T47D (cell line): ENCODE measurements around the gene ZNF750.

Experiments
- DNase-seq, 2 experiments: peaks; one replicate each; pipeline versions ENCODE4 v3.0.0 to v3.0.0-alpha.2; 2011 to 2012; ENCODE audit warnings: low read depth in 1 of 2, low spot score in 1 of 2
- JUND ChIP-seq: IDR thresholded peaks from 2 replicates; pipeline ENCODE4 v1.6.1; 2012; ENCODE audit warnings: low read depth
- in situ Hi-C: cut with HindIII; loops from 2 replicates; pipeline ENCODE4 v1.10.0; 2016; ENCODE audit warnings: low sequenced_read_pairs, low pct_unique_long_range_greater_than_20kb

The ZNF750 gene

GRCh38 chr17:82816358-82816757 is 23.5 kb downstream of the ZNF750 start:
- in situ Hi-C loops, result no loop called here
- DNase-seq, result no peak
- no peak for TF ChIP-seq JUND

DNA sequence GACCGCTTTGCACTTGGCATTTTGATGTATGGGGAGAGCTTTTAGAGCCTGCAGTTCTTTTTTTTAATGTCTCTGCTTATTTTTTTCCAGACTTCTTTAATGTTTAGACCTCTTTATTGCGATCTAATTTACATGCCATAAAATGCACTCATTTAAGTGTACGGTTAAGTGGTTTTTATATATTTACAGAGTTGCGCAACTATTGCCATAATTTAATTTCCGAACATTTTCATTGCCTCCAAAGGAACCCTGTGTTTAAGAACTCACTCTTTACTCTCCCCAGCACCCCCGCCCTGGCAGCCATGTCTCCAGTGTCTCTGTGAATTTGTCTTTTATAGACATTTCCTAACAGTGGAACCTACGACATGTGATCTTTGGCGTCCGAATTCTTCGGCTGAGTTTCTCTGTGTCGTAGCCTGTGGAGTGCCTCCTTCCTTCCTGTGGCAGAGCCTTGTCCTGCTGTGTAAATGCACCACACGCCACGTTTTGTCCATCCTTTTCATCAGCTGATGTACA is 24.0 kb downstream of the ZNF750 start:
- no peak for TF ChIP-seq JUND
- in situ Hi-C loops, result no loop called here
- no peak for DNase-seq

GRCh38 chr17:82815354-82815753 is 24.5 kb downstream of the ZNF750 start:
- TF ChIP-seq JUND, result no peak
- in situ Hi-C loops, result no loop called here
- DNase-seq, result no peak

GRCh38 chr17:82814834-82815233 is 25.0 kb downstream of the ZNF750 start:
- no peak for DNase-seq
- in situ Hi-C loops, result no loop called here

GRCh38 chr17:82813299-82814051 is 26.3 kb downstream of the ZNF750 start:
- DNase-seq, result no peak
- no peak for TF ChIP-seq JUND
- in situ Hi-C loops, result no loop called here

More at GRCh38 chr17:82814834-82815233, 25.0 kb downstream of the ZNF750 start:
- no peak for TF ChIP-seq JUND

- DNase-seq, result no peak
- in situ Hi-C loops, result no loop called here
- no peak for TF ChIP-seq JUND
Measured at GRCh38 chr17:82812601-82813000, 27.2 kb downstream of the ZNF750 start.

DNA sequence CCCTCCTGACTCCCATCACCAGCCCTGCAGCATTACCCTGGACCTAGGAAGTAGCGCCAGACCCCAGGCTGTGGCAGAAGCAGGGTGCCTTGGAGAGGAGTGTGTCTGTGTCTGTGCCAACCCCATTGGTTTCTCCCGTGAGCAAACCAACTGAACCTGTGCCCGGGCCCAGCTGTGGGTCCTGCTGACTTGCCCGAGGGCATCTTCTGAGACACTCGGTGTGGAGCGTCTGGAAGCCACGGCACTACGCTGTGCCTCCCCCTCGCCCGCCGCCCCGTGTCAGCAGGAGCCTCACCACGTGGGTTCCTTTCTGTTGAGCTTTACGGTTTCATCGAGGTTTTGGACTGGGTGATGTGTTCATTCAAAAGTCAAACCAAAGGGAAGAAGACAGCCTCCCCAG is 27.8 kb downstream of the ZNF750 start:
- no peak for TF ChIP-seq JUND
- DNase-seq, result no peak
- in situ Hi-C loops, result no loop called here

DNA sequence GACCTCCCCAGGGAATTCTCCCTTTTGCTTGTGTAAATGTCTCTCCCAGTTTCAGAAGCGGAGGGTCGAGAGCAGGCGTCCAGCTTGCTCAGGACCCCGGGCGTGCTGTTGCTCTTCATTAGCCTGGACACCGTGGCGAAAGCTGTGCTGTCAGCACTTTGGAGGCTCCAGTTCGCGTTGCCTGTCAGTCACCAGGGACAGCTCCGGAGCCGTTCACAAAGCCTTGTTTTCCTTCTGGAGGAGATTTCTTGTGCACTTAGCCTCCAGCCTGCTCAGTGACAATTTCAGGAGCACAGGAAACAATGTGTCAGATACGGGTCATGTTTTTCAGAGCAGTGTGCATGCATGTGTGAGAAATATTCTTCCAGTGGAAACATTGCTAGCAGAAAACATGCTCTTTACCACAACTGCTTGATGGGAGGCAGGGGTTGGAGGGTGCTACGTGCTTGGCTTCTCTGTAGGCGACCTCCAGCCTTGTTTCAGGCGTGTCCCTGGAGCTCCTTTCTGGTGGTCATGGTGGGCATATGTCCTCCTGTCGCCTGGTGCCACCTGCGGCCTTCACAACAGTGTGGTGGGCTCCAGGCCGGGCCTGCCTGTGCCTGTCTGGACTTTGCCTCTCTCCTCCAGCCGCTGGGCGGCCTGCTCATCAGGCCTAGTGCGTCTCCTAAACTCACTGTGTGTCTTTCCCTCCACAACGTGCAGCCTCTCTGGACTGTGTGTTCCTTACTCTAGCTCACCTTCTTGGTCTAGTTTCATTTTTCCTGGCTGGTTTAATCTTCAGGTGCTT is 29.0 kb downstream of the ZNF750 start:
- in situ Hi-C loops, result no loop called here

DNA sequence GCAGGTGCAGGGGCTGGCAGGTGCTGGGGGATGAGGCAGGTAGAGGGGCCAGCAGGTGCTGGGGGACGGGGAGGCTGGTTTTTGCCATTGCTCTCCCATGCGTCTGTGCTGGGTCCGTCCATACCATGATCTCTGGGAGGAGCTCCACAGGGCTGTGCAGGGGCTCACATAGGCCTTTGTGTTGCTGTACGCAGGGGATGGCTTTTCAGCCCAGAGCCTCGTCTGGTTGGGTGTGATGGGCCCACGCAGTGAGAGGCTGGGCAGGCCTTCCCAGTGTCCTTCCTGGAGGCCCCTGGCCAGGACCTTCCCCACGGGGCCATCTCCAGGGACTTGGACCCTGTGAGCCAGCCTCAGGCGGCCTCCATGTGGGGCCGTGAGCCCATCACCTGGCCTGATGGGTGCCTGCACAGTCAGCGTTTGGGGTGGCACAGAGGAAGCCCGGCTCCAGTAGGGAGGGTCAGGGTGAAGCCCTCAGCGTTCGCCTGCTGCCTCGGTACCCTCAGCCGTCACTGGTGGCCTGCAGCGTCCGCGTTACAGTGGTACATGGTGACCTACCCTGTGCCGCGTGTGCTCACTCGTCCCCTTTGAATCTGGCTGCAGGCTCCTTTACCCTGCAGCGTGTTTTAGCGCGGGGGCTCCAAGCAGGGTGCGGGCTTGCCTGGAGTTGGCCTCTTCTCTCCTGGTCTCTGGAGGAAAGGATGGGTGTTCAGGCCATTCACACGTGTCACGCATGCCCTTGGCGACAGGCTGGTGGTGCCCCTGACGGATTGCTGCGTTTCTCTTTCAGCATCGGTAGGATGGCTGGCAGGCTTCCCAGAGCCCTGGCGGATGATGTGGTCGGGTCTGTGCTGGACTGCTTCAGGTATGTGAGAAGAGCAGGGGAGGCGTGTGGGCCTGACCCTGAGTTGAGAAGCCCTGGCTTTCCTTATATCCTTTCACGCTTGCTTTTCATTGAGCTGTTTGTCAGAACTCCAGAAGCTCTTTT is 30.6 kb downstream of the ZNF750 start:
- in situ Hi-C loops, result no loop called here
- no peak for DNase-seq
- no peak for TF ChIP-seq JUND

More for the DNA sequence above, 29.0 kb downstream of the ZNF750 start:
- no peak for TF ChIP-seq JUND
- DNase-seq, result no peak

DNA sequence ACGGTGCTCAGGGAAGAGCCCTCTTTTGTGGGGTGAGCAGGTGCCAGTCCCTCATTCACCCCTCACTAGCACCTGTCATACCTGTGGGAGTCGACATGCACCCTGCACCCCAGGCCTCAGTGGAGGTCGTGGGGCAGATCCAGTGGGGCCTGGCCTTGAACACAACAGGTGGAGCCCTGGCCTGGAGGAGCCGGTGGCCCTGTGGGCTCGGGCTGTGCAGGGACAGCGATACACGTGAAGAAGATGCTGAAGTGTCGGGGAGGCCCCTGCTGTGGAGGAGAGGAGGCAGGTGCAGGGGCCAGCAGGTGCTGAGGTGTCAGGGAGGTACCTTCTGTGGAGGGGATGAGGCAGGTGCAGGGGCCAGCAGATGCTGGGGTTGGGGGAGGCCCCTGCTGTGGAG is 31.8 kb downstream of the ZNF750 start:
- in situ Hi-C loops, result no loop called here
- no peak for TF ChIP-seq JUND
- DNase-seq, result no peak

DNA sequence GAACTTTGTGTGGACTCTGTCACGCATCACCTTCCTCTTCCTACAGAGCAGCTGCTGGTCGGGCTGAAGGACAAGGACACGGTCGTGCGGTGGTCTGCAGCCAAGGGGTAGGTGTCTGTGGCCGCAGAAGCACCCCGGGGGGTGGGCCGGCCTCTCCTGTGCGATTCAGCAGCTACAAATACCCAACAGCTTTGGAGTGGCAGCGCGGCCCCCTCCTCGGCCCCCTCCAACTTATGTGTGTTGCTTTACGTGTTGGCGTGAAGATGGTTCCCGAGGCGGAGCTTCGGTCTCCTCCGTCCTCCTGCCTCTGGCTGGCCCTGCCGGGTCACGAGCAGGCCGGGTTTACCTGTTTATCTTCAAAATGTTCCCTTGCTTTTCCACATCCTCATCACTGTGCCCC is 32.3 kb downstream of the ZNF750 start:
- in situ Hi-C loops, result no loop called here
- no peak for DNase-seq
- TF ChIP-seq JUND, result no peak

GRCh38 chr17:82807101-82807500 is 32.7 kb downstream of the ZNF750 start:
- in situ Hi-C loops, result no loop called here
- no peak for DNase-seq
- no peak for TF ChIP-seq JUND
